VCaP (cell line): ENCODE results near the gene SETD3.

Experiments used
- H3K27ac ChIP-seq: fragments of 450-650 bp; 2 replicates; pipeline ENCODE4 v1.5.1; 2017
- TF ChIP-seq, protein P1 (sequence below): fragments of 450-650 bp; conservative IDR thresholded peaks from 2 replicates; pipeline ENCODE4 v1.5.1; 2017; ENCODE audit warnings: mild to moderate bottlenecking, moderate library complexity

SETD3 gene

DNA sequence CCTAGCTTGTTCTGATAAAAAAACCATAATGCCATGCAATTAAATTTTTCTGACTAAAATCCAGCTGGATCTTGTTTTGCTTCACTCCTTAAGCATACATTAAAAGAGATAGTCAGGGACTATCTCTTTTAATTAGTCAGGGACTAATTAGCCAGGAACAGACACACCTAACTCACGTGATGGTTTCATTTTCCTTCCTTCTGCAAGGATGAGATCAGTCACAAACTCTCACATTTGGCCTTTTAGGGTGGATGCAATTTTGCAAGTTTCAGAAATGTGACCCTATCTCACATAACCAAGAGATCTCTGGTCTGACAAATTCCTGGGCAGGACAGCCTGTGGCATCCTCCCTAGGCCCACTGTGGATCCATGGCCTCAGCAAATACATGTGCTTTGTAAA, 62.4 kb downstream of the SETD3 start:
- H3K27ac ChIP-seq: no peak overlapping the region
- TF ChIP-seq, protein P1, sequence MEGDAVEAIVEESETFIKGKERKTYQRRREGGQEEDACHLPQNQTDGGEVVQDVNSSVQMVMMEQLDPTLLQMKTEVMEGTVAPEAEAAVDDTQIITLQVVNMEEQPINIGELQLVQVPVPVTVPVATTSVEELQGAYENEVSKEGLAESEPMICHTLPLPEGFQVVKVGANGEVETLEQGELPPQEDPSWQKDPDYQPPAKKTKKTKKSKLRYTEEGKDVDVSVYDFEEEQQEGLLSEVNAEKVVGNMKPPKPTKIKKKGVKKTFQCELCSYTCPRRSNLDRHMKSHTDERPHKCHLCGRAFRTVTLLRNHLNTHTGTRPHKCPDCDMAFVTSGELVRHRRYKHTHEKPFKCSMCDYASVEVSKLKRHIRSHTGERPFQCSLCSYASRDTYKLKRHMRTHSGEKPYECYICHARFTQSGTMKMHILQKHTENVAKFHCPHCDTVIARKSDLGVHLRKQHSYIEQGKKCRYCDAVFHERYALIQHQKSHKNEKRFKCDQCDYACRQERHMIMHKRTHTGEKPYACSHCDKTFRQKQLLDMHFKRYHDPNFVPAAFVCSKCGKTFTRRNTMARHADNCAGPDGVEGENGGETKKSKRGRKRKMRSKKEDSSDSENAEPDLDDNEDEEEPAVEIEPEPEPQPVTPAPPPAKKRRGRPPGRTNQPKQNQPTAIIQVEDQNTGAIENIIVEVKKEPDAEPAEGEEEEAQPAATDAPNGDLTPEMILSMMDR: no peak

DNA sequence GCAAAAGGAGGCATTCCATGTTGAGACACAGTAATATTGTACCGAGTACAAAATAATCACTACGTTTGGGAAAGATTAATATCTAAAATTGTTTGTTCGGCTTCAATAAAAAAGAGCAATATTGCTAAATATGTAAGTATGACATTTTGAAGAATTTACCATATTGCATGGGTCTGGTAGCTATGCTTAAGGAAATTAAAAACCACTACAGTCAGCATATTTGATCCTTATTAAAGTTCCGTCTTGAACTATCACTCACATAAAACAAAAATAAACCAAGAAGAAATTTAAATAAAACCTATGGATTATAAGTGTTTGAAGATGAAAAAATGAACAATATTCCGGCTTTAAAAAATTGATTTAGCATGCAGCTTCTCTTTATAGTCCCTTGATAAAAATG, 63.8 kb downstream of the SETD3 start:
- no peak overlapping the region for H3K27ac ChIP-seq
- TF ChIP-seq, protein P1: no peak

DNA sequence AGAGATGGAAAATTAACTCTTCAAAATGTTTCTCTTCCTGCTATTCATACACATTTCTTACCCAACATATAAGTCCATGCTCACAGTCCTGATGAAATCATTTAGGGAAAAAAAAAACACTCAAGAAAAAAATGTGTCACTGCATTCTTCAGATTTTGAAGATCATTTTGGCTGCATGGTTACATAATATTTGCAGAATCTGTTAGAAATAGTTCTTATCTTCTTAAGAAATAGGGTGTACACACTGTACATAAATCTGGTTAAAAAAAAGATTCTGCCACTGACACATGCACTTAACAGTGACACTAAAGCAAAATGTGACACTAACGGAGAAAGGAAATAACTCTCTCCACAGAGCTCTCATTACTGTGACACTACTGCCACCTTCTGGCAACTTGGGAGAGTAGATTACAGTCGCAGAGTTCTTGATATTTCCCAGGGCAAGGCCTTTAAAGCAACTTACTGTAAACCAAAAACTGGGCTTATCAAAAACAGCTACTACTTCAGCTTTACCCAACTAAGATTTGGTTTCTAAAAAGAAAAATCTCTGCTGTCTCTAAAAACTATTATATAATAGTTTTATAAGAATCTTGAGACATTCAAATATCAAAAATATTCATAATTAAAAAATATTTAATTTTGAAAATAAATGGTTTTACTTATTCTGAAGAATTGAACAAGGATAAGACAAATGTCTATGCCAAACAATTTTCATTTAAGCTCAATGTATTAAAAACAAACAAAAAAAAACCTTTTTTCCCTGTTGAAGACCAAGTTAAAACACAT, 65.0 kb downstream of the SETD3 start:
- TF ChIP-seq, protein P1: peak; percentile 86
- H3K27ac ChIP-seq: no peak overlapping the region

DNA sequence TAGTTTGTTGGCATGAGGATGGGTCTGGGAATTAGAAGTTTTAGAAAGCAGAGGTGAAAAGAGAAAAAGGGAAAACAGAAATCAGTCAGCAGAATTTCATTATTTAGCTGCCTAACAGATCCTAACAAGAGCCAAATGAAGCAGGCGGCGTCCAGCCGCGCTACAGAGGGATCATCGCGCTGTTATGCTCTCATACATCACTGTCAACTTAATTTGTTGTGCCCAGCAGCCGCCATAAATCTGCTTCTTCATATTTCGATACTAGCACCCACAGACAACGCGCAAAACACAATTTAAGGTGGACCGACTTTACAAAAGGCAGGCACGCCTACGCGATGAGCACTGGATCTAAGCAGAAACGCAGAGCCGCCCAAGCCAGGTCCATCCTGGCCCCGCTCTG, 66.7 kb downstream of the SETD3 start:
- TF ChIP-seq, protein P1: no peak

DNA sequence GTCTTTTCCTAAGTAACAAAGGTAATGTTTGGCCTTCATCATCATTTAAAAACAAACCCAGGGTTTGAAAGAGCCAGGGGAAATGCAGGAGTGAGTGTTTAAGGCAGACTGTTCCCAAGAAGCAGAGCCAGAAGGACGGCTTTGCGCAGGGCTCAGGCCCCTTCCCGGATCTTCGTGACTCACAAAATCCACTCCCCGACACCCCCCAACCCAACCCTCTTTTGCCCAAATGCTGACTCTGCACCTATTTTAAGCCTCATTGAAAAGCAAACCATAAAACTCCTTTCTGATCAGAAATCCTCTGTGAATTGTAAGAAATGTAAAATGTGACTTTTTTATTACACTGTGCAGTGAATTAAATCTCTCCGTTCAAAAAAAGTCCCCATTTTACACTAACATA, 67.5 kb downstream of the SETD3 start:
- TF ChIP-seq, protein P1: no peak
- no peak overlapping the region for H3K27ac ChIP-seq

More for the DNA sequence above, 66.7 kb downstream of the SETD3 start:
- H3K27ac ChIP-seq: no peak overlapping the region

DNA sequence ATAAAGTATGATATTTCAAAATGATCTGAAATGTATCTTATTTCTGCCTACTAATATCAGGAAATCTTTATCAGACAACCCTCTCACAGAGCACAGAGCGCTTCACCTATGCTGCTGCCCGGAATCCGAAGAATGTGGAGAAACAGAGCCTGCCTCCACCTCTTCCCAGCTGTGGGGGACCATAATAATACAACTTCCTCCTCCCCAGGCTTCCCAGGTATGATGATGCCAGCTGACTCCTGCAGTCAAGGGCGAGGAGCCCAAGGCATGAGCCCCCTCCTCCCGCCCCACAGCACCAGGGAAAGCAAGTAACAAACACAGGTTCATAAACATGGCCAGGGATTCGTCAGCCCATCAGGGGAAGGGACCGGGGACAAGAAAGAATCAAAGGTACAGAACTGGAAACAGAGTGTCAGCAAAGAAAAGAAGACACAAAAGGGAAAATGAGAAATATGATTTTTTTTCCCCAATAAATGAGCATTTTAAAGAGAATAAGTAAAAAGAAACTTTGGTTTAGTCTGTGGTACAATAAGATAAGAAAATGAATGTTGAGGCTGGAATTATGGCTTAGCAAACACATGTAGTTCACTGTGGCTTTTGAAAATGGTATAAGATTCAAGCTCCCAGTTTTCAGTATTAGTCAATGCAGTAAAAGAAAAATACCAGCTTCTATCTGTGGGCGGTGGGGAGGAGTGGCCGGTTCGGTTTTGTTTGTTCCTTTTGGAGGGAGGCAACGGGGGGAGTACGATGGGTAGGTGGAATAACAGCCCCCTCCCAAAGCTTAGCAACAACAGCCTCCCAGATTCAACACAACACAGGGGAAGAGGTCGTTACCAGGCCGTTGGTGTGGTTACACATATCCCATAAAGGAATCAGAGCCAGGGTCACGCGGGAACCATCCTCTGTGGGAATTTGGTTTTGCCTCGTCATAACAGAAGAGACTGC, 68.3 kb downstream of the SETD3 start:
- no peak overlapping the region for H3K27ac ChIP-seq
- TF ChIP-seq, protein P1: no peak

DNA sequence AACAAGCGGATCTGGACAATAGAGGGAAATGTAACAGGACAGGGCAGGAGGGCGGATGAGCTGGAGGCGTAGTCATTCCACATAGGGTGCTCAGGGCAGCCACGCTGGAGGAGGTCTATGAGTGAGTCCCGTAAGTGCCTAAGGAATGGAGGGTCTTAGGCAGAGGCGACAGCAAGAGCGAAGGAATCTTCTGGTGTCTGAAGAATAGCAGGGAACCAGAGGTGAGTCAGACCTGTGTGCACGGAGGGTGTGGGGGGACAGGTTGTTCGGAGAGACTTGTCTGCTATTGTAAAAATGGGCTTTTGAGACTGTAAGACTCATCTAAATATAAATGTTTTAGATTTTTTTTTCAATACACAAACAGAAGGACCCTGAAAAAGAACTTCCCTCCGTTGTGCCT, 70.6 kb downstream of the SETD3 start:
- TF ChIP-seq, protein P1: no peak
- no peak overlapping the region for H3K27ac ChIP-seq
